ENCODE results near the gene IL1RAPL2. TPM values are rescaled to one million over a fixed set of nuclear protein-coding genes. Genes with fewer than 3 reads are reported as not detected.

IL1RAPL2 gene
- total and polyA plus RNA-seq, 5 donors from 2014 or later, result not detected

DNA sequence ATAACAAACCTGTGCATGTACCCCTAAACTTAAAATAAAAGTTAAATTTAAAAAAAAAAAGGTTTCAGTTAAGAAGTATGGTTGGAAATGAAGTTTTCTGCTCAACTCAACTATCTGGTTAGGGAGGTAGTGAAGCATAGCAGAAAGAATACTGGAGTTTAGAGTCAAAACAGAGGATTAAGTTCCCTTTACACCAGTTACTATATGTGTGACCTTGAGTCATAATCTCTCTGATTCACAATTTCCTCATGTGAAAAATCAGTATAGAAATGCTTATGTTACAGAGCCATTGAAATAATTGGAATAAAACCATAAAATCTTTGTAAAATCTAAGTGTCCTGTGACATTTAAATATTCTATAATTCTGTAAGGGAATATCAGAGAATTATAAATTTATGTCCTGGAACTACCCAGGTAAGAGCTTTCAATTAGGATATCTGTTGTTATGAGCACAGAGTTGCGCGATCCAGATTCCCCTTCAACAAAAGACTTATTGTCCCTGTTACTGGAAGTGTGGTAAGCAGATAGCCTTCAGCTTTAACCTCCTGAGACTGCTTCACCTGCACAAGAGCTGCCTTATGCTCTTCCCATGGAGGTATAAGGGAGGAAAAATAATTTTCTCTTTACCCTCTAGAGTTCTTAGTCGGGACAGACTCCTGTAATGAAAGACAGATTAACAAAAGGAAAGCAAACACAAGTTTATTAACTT lies 1052.5 kb downstream of the IL1RAPL2 start:
- H3K36me3 Mint-ChIP-seq, result no peaks in the 10 kb centered on the region
- H3K9me3 ChIP-seq (ENCODE audit: control insufficient read depth in 2 of 2, low read length in 2 of 2), result peaks cover 0 to under 1% of the 10 kb centered on the region in 2 experiments
- H3K4me1 Mint-ChIP-seq, result no peaks in the 10 kb centered on the region
- H3K27me3 Mint-ChIP-seq, result no peaks in the 10 kb centered on the region
- no peaks in the 10 kb centered on the region for H3K27me3 ChIP-seq (ENCODE audit: control insufficient read depth, insufficient read depth, low read length)
- DNase-seq (no peak), ATAC-seq (ENCODE audit: low read depth in 2 of 2) (no peak)
- no peak overlapping the region for H3K27ac ChIP-seq (ENCODE audit: insufficient read depth, low read length, poor library complexity, severe bottlenecking)
- no peaks in the 10 kb centered on the region for H3K36me3 ChIP-seq (ENCODE audit: control insufficient read depth, insufficient read depth, low read length)
- no peaks in the 10 kb centered on the region for H3K4me1 ChIP-seq (ENCODE audit: control insufficient read depth, insufficient read depth, low read length, poor library complexity, severe bottlenecking)
- no peak overlapping the region for H3K27ac Mint-ChIP-seq
- H3K4me3 ChIP-seq (ENCODE audit: low read depth, low read length), result no peak overlapping the region
- no peak overlapping the region for H3K4me3 Mint-ChIP-seq
- peaks cover 0 to 3% (median 0%) of the 10 kb centered on the region in 7 donors for H3K9me3 Mint-ChIP-seq

DNA sequence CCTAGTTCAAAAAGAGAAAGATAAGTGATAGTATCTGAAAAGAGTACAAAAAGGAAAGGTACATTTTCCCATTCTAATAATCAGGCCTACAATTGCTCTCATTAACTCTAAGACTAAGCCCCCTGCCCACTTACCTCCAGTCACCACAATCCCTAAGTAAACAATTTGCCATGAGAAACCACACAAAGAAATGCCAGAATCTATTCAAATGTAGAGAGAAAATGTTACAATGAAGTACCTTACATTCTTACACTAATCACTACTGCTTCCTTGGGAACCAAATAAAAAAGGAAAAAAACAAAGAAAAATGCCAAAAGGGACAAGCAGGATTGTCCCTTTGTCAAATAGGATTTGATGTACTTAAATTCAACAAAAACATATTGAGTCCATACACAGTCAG lies 1068.2 kb downstream of the IL1RAPL2 start:
- no peak for DNase-seq
- Mint-ChIP-seq H3K4me1 (no peaks in the 10 kb centered on the region), H3K36me3 (no peaks in the 10 kb centered on the region), H3K27ac (no peak overlapping the region), H3K4me3 (no peak overlapping the region), H3K27me3 (no peaks in the 10 kb centered on the region), H3K9me3 (peaks cover 0 to 9% (median 2%) of the 10 kb centered on the region in 7 donors)
- no peak for ATAC-seq (ENCODE audit: low read depth in 2 of 2)
- Histone ChIP-seq H3K4me1 (ENCODE audit: control insufficient read depth, insufficient read depth, low read length, poor library complexity, severe bottlenecking) (no peaks in the 10 kb centered on the region), H3K27ac (ENCODE audit: insufficient read depth, low read length, poor library complexity, severe bottlenecking) (no peak overlapping the region), H3K36me3 (ENCODE audit: control insufficient read depth, insufficient read depth, low read length) (no peaks in the 10 kb centered on the region), H3K4me3 (ENCODE audit: low read depth, low read length) (no peak overlapping the region), H3K9me3 (ENCODE audit: control insufficient read depth in 2 of 2, low read length in 2 of 2) (peaks cover 0 to 5% of the 10 kb centered on the region in 2 experiments), H3K27me3 (ENCODE audit: control insufficient read depth, insufficient read depth, low read length) (no peaks in the 10 kb centered on the region)

DNA sequence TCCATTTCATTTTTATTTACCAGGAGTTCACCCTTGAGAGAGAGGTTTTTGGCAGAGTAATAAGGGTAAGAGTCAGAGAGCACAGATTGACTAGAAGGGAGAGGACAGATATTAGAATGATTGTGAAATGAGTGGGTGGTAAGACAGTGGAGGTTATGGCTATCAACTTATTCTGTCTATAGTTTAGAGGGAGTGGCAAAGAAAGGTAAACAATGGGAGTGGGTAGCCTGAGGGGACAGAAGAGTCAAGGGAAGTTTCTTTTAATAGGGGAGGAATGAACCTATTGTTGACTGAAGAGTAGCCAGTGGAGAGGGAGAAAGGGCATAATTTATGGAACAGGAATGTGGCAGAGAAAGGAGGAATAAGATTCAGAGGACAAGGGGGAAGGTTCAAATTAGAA lies 1069.8 kb downstream of the IL1RAPL2 start:
- Histone ChIP-seq H3K4me1 (ENCODE audit: control insufficient read depth, insufficient read depth, low read length, poor library complexity, severe bottlenecking) (no peaks in the 10 kb centered on the region), H3K9me3 (ENCODE audit: control insufficient read depth in 2 of 2, low read length in 2 of 2) (peaks cover 0 to 2% of the 10 kb centered on the region in 2 experiments), H3K27me3 (ENCODE audit: control insufficient read depth, insufficient read depth, low read length) (no peaks in the 10 kb centered on the region), H3K4me3 (ENCODE audit: low read depth, low read length) (no peak overlapping the region), H3K36me3 (ENCODE audit: control insufficient read depth, insufficient read depth, low read length) (no peaks in the 10 kb centered on the region), H3K27ac (ENCODE audit: insufficient read depth, low read length, poor library complexity, severe bottlenecking) (no peak overlapping the region)
- Mint-ChIP-seq H3K4me3 (no peak overlapping the region), H3K4me1 (no peaks in the 10 kb centered on the region), H3K9me3 (peaks cover 0 to 7% (median 2%) of the 10 kb centered on the region in 7 donors), H3K27ac (no peak overlapping the region), H3K27me3 (no peaks in the 10 kb centered on the region), H3K36me3 (no peaks in the 10 kb centered on the region)
- DNase-seq (no peak), ATAC-seq (ENCODE audit: low read depth in 2 of 2) (no peak)

DNA sequence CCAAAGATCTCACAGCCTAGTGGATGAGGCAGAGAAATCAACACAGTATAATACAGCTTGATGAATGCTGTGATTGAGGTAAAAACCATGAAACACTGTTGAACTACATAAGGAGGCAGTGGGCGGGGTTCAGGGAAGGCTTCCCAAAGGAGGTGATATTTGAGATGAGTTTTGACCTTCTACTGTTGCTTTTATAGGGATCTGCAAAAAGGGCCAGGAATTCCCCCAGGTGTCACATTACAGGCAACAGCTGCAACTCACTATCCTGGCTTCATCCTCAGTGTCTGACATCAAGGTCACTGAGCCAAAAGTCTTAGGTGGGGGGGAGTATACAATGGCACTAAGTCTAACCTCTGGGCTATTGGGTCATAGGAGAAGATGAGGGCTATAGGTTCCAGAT lies 1070.7 kb downstream of the IL1RAPL2 start:
- ATAC-seq (ENCODE audit: low read depth in 2 of 2) (no peak), DNase-seq (no peak)
- Histone ChIP-seq H3K36me3 (ENCODE audit: control insufficient read depth, insufficient read depth, low read length) (no peaks in the 10 kb centered on the region), H3K9me3 (ENCODE audit: control insufficient read depth in 2 of 2, low read length in 2 of 2) (peaks cover 0 to 2% of the 10 kb centered on the region in 2 experiments), H3K4me3 (ENCODE audit: low read depth, low read length) (no peak overlapping the region), H3K27ac (ENCODE audit: insufficient read depth, low read length, poor library complexity, severe bottlenecking) (no peak overlapping the region), H3K27me3 (ENCODE audit: control insufficient read depth, insufficient read depth, low read length) (no peaks in the 10 kb centered on the region), H3K4me1 (ENCODE audit: control insufficient read depth, insufficient read depth, low read length, poor library complexity, severe bottlenecking) (no peaks in the 10 kb centered on the region)
- no peak overlapping the region for H3K27ac Mint-ChIP-seq
- H3K4me1 Mint-ChIP-seq, result no peaks in the 10 kb centered on the region
- H3K27me3 Mint-ChIP-seq, result no peaks in the 10 kb centered on the region
- H3K9me3 Mint-ChIP-seq, result peaks cover 0 to 7% (median 2%) of the 10 kb centered on the region in 7 donors
- H3K36me3 Mint-ChIP-seq, result no peaks in the 10 kb centered on the region
- no peak overlapping the region for H3K4me3 Mint-ChIP-seq

DNA sequence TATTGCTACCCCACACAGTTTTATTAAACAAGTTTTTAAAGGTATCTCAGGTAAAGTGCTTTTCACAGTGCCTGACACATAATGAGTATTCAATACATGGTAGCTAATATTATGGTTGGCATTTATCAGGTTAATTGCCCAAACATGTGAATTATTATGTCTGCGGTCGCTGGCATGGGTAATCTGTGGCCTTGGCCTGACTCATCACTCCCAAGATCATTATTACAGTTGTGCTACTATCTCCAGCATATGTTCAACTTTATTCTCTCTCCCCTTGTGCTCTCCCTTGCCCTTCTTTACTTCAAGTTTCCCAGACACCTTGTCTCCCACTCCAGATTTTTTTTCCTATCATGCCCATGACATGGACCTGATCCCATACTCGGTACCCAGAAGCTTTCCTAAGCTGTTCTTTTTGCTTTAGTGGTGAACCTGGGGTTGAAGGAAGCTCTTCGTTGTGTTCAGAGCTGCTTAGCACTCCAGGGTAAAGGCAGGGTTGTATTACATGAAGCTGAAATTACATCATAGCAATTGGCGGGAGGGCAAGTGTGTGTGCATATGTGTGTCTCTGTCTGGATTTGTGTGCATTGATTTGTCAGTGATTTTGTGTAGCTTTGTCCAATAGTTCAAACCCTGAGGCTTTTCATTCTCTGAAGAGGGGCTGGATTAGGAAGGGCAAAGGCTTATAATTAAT lies 1079.8 kb downstream of the IL1RAPL2 start:
- no peak overlapping the region for H3K27ac ChIP-seq (ENCODE audit: insufficient read depth, low read length, poor library complexity, severe bottlenecking)
- H3K4me3 Mint-ChIP-seq, result no peak overlapping the region
- no peaks in the 10 kb centered on the region for H3K4me1 Mint-ChIP-seq
- H3K36me3 Mint-ChIP-seq, result no peaks in the 10 kb centered on the region
- H3K9me3 Mint-ChIP-seq, result peaks cover 0 to 8% (median 2%) of the 10 kb centered on the region in 7 donors
- H3K4me1 ChIP-seq (ENCODE audit: control insufficient read depth, insufficient read depth, low read length, poor library complexity, severe bottlenecking), result no peaks in the 10 kb centered on the region
- H3K4me3 ChIP-seq (ENCODE audit: low read depth, low read length), result no peak overlapping the region
- no peaks in the 10 kb centered on the region for H3K27me3 ChIP-seq (ENCODE audit: control insufficient read depth, insufficient read depth, low read length)
- no peak for DNase-seq
- no peaks in the 10 kb centered on the region for H3K9me3 ChIP-seq (ENCODE audit: control insufficient read depth in 2 of 2, low read length in 2 of 2)
- no peak for ATAC-seq (ENCODE audit: low read depth in 2 of 2)
- no peaks in the 10 kb centered on the region for H3K27me3 Mint-ChIP-seq
- H3K27ac Mint-ChIP-seq, result no peak overlapping the region
- H3K36me3 ChIP-seq (ENCODE audit: control insufficient read depth, insufficient read depth, low read length), result no peaks in the 10 kb centered on the region

DNA sequence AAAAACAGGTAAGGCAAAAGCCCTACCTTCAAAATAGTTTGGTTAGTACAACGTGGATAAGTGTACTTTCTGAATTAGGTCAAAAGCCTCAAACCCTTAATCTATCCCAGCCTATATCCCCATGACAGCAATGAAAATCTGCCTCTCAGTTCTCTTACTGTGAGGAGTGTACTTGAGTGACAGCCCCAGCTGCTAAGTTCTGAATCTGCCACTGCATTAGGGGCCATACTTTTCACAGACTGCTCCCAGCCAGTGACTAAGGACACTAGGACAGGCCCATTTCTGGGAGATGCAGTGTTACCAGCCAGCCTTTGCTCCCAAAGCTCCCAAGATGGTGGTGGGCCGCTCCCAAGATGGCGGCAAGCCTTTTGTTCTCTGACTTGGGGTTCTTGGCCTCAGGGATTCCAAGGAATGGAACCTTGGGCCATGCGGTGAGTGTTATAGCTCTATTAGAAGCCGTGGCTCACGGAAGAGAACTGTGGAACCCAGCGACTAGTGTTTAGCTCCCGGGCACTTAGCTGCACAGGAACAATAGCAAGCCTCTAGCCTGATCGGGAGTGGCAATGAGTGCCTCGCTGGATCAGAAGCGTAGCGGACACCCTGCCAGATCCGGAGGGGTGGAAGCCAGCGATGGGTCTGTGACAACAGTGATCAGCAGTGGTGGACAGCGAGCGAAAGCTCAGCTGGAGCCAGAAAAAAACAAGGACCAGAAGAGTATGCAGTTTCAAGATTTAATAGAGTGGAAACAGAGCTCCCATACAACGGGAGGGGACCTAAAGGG lies 1080.8 kb downstream of the IL1RAPL2 start:
- Mint-ChIP-seq H3K4me1 (no peaks in the 10 kb centered on the region), H3K9me3 (peaks cover 0 to 8% (median 2%) of the 10 kb centered on the region in 7 donors), H3K4me3 (no peak overlapping the region), H3K36me3 (no peaks in the 10 kb centered on the region), H3K27ac (no peak overlapping the region), H3K27me3 (no peaks in the 10 kb centered on the region)
- no peaks in the 10 kb centered on the region for H3K36me3 ChIP-seq (ENCODE audit: control insufficient read depth, insufficient read depth, low read length)
- H3K4me3 ChIP-seq (ENCODE audit: low read depth, low read length), result no peak overlapping the region
- H3K27me3 ChIP-seq (ENCODE audit: control insufficient read depth, insufficient read depth, low read length), result no peaks in the 10 kb centered on the region
- no peak for DNase-seq
- no peak for ATAC-seq (ENCODE audit: low read depth in 2 of 2)
- no peaks in the 10 kb centered on the region for H3K4me1 ChIP-seq (ENCODE audit: control insufficient read depth, insufficient read depth, low read length, poor library complexity, severe bottlenecking)
- no peaks in the 10 kb centered on the region for H3K9me3 ChIP-seq (ENCODE audit: control insufficient read depth in 2 of 2, low read length in 2 of 2)
- H3K27ac ChIP-seq (ENCODE audit: insufficient read depth, low read length, poor library complexity, severe bottlenecking), result no peak overlapping the region

DNA sequence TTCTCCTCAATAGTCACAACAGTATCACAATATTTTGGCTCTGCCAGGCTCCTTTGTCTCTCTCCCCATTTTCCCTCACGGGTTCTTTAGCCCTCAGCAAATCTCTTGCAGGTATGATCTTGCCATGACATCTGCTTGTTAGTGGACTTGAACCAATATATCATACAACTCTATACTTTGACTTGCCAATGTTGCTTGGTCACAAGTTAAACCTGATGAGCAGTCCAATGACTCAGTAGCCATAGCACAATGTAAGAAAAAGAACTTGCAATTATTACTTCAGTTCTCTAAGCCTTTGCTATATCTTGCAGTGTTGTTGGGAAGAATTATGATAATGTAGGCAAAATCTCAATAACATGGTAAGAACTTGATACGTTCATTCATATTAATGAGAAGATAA lies 1081.8 kb downstream of the IL1RAPL2 start:
- Mint-ChIP-seq H3K36me3 (no peaks in the 10 kb centered on the region), H3K4me1 (no peaks in the 10 kb centered on the region), H3K9me3 (peaks cover 0 to 8% (median 2%) of the 10 kb centered on the region in 7 donors), H3K27ac (no peak overlapping the region), H3K4me3 (no peak overlapping the region), H3K27me3 (no peaks in the 10 kb centered on the region)
- no peaks in the 10 kb centered on the region for H3K27me3 ChIP-seq (ENCODE audit: control insufficient read depth, insufficient read depth, low read length)
- no peak overlapping the region for H3K27ac ChIP-seq (ENCODE audit: insufficient read depth, low read length, poor library complexity, severe bottlenecking)
- no peaks in the 10 kb centered on the region for H3K36me3 ChIP-seq (ENCODE audit: control insufficient read depth, insufficient read depth, low read length)
- no peak overlapping the region for H3K4me3 ChIP-seq (ENCODE audit: low read depth, low read length)
- ATAC-seq (ENCODE audit: low read depth in 2 of 2) (no peak), DNase-seq (no peak)
- H3K4me1 ChIP-seq (ENCODE audit: control insufficient read depth, insufficient read depth, low read length, poor library complexity, severe bottlenecking), result no peaks in the 10 kb centered on the region
- no peaks in the 10 kb centered on the region for H3K9me3 ChIP-seq (ENCODE audit: control insufficient read depth in 2 of 2, low read length in 2 of 2)

Data from CD4-positive, CD25-positive, alpha-beta regulatory T cell (primary cell).